Measurements from ENCODE around the gene MESP1.
"Not testable (repeated sequence)": the region's sequence is repeated elsewhere in the genome, so short reads cannot be mapped to it uniquely, and the experiment has no call there.

MESP1 gene, protein sequence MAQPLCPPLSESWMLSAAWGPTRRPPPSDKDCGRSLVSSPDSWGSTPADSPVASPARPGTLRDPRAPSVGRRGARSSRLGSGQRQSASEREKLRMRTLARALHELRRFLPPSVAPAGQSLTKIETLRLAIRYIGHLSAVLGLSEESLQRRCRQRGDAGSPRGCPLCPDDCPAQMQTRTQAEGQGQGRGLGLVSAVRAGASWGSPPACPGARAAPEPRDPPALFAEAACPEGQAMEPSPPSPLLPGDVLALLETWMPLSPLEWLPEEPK

DNA sequence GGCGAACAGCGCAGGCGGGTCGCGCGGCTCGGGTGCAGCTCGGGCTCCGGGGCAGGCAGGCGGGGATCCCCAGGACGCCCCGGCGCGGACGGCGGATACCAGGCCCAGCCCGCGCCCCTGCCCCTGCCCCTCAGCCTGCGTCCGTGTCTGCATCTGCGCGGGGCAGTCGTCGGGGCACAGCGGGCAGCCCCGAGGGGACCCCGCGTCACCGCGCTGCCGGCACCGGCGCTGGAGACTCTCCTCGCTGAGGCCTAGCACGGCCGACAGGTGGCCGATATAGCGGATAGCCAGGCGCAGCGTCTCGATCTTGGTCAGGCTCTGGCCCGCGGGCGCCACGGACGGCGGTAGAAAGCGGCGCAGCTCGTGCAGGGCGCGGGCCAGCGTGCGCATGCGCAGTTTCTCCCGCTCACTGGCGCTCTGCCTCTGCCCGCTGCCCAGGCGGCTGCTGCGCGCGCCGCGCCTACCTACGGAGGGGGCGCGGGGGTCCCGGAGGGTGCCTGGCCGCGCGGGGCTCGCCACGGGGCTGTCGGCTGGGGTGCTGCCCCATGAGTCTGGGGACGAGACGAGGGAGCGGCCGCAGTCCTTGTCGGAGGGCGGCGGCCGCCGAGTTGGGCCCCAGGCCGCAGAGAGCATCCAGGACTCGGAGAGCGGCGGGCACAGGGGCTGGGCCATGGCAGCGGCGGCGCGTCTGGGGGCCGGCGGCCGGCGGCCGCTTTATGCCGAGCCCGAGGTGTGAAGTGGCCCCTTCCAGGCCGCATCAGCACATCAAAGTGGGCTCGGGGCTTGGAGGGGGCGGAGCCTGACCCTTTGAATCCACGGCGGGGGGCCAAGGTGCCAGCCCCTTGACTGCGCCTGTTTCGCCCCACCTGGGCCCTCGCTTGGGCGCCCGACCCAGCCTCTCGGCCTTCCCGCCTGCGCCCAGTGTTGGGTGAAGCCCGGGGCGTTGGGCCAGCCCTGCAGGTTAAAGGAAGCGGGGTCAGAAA lies at the start of gene MESP1:
TSS of gene MESP1 (minus strand) at position 690 of the 983 bp plus-strand sequence. CDS start at position 672, 18 bp downstream.
- H3K27me3 ChIP-seq (replicated peaks; ENCODE audit: control insufficient read depth, insufficient read depth, low read length) = peaks cover 9% of the 10 kb centered on the region
- peaks cover 14% of the 10 kb centered on the region for H3K4me1 ChIP-seq (ENCODE audit: control insufficient read depth, insufficient read depth, low read length)
- DNase-seq (ENCODE audit: low read depth) = peak; percentile 96
- no peaks in the 10 kb centered on the region for H3K36me3 ChIP-seq (ENCODE audit: control insufficient read depth, insufficient read depth, low read length, severe bottlenecking)
- peak within 1 kb of the TSS; percentile 85 for H3K9ac ChIP-seq (ENCODE audit: low read length)
- H3K4me3 ChIP-seq (ENCODE audit: low read length) = peak within 1 kb of the TSS; percentile 82
- H3K9me3 ChIP-seq (ENCODE audit: control insufficient read depth, low read length) = no peaks in the 10 kb centered on the region

DNA sequence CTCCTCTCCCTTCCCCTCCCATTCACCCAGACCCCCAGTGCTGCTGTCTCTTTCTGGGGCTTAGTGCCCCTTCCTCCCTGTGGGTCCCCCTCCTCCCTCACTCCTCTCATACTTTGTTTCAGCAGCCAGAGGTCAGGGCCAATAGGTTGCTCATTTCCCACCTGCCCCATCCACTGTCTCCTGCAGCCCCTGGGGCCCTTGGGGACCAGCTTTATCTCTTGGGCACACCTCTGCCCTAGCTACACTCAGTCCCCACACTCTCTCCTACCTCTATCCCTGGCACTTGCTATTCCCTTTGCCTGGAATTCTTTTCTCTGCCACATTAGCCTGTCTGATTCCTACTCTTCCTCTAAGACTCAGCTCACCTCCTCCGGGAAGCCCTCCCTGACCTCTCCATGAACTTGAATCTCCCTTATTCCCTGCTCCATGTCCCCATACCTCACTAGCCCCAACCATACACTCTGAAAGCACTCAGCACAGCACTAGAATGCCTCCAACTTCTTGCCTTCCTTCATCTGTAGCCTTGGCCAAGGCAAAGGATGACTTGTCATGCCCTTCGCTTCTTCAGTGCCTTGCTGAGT lies 49.0 kb upstream of the MESP1 start:
- no peak overlapping the region for H3K9ac ChIP-seq (ENCODE audit: low read length)
- no peaks in the 10 kb centered on the region for H3K27me3 ChIP-seq (replicated peaks; ENCODE audit: control insufficient read depth, insufficient read depth, low read length)
- no peak for DNase-seq (ENCODE audit: low read depth)
- H3K9me3 ChIP-seq (ENCODE audit: control insufficient read depth, low read length) = no peaks in the 10 kb centered on the region
- no peak overlapping the region for H3K4me3 ChIP-seq (ENCODE audit: low read length)
- H3K4me1 ChIP-seq (ENCODE audit: control insufficient read depth, insufficient read depth, low read length) = peaks cover 10% of the 10 kb centered on the region
- H3K36me3 ChIP-seq (ENCODE audit: control insufficient read depth, insufficient read depth, low read length, severe bottlenecking) = peaks cover 96% of the 10 kb centered on the region

DNA sequence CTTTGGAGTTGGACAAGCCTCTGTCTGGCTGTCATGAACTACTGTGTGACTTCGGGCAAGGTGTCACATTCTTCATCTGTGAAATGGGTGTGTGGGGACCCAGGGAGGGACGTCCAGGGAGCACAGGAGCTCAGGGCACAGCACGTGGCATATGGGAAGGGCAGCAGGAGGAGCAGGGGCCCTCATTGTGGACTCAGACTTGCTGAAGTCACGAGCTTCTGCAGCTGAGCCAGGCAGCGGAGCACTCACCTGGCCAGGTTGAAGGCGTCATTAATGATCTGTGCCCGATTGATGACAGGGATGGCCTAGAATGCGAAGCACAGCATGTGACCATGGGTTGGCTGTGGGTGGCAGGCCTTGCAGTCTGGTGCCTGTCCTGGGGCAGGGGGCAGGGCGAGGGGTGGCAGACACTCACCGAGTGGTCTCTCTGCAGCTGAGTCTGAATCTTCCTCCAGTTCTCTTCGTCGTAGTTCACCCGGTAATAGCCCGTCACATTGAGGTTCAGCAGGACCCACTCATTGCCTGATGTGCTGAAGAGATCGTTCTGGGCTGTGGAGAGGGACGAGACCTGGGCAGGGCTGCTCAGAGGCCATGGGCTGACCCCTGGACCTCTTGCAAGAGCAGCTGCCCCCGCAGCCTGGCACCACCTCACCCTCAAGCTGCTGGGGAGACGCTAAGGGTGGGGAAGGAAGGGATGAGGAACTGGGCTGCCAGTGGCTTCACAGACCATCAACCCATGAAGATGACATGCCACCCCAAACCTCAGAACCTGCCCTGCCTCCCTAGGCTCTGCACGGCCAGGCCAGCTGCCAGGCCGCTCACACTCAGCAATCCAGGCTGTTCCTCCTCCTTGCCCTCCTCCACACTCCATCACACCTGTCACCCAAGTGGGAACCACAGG lies 48.2 kb upstream of the MESP1 start:
- peaks cover 93% of the 10 kb centered on the region for H3K36me3 ChIP-seq (ENCODE audit: control insufficient read depth, insufficient read depth, low read length, severe bottlenecking)
- H3K4me3 ChIP-seq (ENCODE audit: low read length) = no peak overlapping the region
- peaks cover 17% of the 10 kb centered on the region for H3K4me1 ChIP-seq (ENCODE audit: control insufficient read depth, insufficient read depth, low read length)
- H3K9me3 ChIP-seq (ENCODE audit: control insufficient read depth, low read length) = no peaks in the 10 kb centered on the region
- H3K27me3 ChIP-seq (replicated peaks; ENCODE audit: control insufficient read depth, insufficient read depth, low read length) = no peaks in the 10 kb centered on the region
- H3K9ac ChIP-seq (ENCODE audit: low read length) = no peak overlapping the region
- no peak for DNase-seq (ENCODE audit: low read depth)

DNA sequence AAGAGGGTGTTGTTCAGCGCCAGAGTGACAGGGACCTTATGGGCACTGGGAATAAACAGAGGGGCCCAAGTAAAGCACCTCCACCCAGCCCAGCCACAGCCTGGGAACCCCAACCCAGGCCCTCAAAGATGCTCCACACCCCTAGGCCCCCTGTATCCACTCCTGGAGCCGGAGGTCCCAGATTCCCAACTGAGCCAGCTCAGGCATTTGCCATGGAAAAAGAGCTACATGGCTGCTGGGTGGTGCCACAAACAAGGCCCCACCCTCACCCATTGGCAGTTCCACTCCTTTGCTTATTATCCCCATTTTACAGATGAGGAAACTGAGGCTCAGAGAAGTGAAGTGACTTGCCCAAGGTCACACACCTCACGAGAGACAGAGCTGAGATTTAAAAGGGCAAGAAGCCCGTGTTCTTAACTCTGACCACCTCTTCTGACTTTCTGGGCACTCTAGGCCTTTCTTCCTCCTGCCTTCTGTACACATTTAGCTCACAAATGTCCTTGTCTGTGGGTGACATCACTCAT lies 46.7 kb upstream of the MESP1 start:
- no peak for DNase-seq (ENCODE audit: low read depth)
- no peaks in the 10 kb centered on the region for H3K9me3 ChIP-seq (ENCODE audit: control insufficient read depth, low read length)
- H3K27me3 ChIP-seq (replicated peaks; ENCODE audit: control insufficient read depth, insufficient read depth, low read length) = no peaks in the 10 kb centered on the region
- H3K4me1 ChIP-seq (ENCODE audit: control insufficient read depth, insufficient read depth, low read length) = peaks cover 17% of the 10 kb centered on the region
- H3K4me3 ChIP-seq (ENCODE audit: low read length) = no peak overlapping the region
- H3K9ac ChIP-seq (ENCODE audit: low read length) = no peak overlapping the region
- peaks cover 91% of the 10 kb centered on the region for H3K36me3 ChIP-seq (ENCODE audit: control insufficient read depth, insufficient read depth, low read length, severe bottlenecking)

DNA sequence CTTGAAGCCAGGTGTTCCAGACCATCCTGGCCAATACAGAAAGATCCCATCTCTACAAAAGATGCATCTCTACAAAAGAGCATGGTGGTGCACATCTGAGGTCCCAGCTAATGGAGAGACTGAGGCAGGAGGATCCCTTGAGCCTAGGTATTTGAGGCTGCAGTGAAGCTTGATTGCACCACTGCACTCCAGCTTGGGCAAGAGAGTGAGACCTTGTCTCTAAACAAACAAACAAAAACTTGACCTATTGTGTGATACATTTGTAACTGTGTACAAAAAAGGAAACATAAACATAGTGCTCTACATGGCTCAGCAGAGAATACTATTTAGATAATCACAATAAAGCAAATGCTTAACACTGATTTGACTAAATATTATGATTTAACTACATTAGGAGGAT lies 44.9 kb upstream of the MESP1 start:
- H3K27me3 ChIP-seq (replicated peaks; ENCODE audit: control insufficient read depth, insufficient read depth, low read length) = no peaks in the 10 kb centered on the region
- peaks cover 17% of the 10 kb centered on the region for H3K4me1 ChIP-seq (ENCODE audit: control insufficient read depth, insufficient read depth, low read length)
- peaks cover 91% of the 10 kb centered on the region for H3K36me3 ChIP-seq (ENCODE audit: control insufficient read depth, insufficient read depth, low read length, severe bottlenecking)
- DNase-seq (ENCODE audit: low read depth) = no peak
- no peaks in the 10 kb centered on the region for H3K9me3 ChIP-seq (ENCODE audit: control insufficient read depth, low read length)
- H3K9ac ChIP-seq (ENCODE audit: low read length) = peak overlapping the region; percentile 51
- H3K4me3 ChIP-seq (ENCODE audit: low read length) = no peak overlapping the region

DNA sequence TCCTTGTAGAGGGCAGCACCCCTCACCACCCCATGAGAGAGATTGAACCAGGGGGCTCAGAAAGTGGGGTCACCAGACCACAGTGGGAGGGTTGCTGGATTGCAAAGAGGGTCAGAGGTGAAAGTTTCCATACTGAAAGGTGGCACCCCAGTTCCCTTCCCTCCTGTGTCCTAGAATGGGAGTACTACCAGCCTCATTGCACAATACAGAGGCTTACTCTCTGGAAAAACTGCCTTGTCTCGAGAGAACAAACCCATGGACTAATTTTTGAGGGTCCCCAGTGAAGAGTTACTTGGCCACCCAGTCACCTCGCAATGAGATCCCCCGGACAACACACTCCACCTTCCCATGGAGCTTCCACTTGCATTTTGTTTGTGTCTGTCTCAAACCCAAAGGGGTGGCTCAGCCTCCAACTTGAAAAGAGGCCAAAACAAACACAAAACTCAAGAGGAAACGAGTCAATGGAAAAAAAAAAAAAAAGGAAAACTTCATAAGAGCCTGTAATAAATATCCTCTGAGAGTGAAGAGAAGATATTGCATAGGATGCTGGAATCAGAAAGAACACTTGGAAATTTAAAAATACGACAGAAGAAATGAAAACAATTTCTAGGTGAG lies 43.7 kb upstream of the MESP1 start:
- Histone ChIP-seq H3K27me3 (replicated peaks; ENCODE audit: control insufficient read depth, insufficient read depth, low read length) (no peaks in the 10 kb centered on the region), H3K9ac (ENCODE audit: low read length) (peak overlapping the region; percentile 51), H3K36me3 (ENCODE audit: control insufficient read depth, insufficient read depth, low read length, severe bottlenecking) (peaks cover 91% of the 10 kb centered on the region), H3K4me3 (ENCODE audit: low read length) (peak overlapping the region; percentile 20), H3K4me1 (ENCODE audit: control insufficient read depth, insufficient read depth, low read length) (peaks cover 17% of the 10 kb centered on the region), H3K9me3 (ENCODE audit: control insufficient read depth, low read length) (no peaks in the 10 kb centered on the region)
- DNase-seq (ENCODE audit: low read depth) = peak; percentile 79

DNA sequence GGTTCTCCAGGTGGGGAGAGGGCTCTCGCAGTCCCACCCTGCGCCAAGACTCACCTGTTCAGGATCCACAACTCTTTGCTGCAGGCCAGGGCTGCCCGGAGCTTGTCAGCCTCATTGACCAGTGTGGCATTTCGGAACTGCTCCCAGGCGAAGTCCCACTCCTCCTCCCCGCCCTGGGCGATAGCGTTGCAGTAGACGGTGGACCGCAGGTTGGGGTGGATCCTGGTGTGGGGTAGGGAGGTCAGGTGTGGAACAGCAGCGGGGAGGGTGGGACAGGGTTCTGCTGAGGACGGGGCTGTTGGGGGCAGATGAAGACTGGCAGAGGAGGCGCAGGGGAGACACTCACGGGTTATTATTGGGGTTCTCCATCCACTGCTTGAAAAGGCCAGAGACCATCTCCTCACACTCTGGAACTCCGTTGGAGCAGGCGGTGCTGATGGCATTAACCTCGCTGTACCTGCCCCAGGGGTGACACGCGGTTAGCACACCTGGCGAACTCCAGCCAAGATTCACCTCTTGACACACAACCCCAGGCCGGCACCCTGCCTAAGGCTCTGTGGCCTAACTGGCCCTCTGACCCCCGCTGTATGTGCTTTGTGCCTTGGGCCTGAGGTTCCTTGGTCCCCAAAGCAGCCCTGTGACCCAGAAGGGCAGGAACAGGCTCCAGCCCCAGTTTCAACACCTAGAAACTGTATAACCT lies 41.2 kb upstream of the MESP1 start:
- Histone ChIP-seq H3K4me3 (ENCODE audit: low read length) (no peak overlapping the region), H3K4me1 (ENCODE audit: control insufficient read depth, insufficient read depth, low read length) (peaks cover 17% of the 10 kb centered on the region), H3K36me3 (ENCODE audit: control insufficient read depth, insufficient read depth, low read length, severe bottlenecking) (peaks cover 89% of the 10 kb centered on the region), H3K27me3 (replicated peaks; ENCODE audit: control insufficient read depth, insufficient read depth, low read length) (no peaks in the 10 kb centered on the region), H3K9ac (ENCODE audit: low read length) (no peak overlapping the region), H3K9me3 (ENCODE audit: control insufficient read depth, low read length) (peaks cover 7% of the 10 kb centered on the region)
- no peak for DNase-seq (ENCODE audit: low read depth)

DNA sequence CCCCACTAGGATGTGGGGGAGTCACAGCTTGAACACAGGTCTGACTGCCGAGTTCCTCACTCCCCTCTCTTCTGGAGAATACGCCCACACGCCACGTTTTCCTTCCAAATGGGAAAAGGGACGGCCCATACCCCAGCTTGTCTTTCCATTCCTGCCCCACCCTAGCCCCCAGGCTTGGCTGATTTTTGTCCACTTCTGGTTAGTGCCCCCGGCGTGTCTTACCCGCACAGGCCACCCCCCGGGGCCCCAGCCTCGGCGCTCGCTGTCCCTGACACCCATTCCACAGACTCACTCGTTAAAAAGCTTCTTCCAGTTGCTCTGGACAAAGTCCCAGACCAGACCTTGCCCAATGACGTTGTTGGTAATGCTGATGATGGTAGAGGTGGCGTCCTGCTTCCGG lies 39.6 kb upstream of the MESP1 start:
- no peak for DNase-seq (ENCODE audit: low read depth)
- Histone ChIP-seq H3K4me1 (ENCODE audit: control insufficient read depth, insufficient read depth, low read length) (peaks cover 18% of the 10 kb centered on the region), H3K4me3 (ENCODE audit: low read length) (no peak overlapping the region), H3K27me3 (replicated peaks; ENCODE audit: control insufficient read depth, insufficient read depth, low read length) (no peaks in the 10 kb centered on the region), H3K36me3 (ENCODE audit: control insufficient read depth, insufficient read depth, low read length, severe bottlenecking) (peaks cover 88% of the 10 kb centered on the region), H3K9ac (ENCODE audit: low read length) (no peak overlapping the region), H3K9me3 (ENCODE audit: control insufficient read depth, low read length) (peaks cover 7% of the 10 kb centered on the region)

DNA sequence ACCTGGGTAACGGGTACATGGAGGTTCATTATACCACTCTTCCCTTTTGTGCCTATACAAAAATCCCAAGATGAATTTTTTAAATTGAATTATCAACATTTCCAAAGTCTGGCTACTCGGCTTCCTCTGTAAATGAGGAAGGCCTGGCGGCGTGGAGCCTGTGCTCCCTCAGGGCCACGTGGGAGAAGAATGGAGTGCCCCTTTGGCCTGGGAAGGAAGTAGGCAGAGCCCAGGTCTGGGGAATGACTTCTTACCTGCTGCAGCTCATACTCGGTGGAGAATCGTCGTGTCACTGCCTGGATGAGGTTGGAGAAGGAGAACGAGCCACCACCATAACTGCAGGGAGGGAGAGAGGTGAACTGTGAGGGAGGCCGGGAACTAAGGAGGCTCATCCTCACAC lies 39.2 kb upstream of the MESP1 start:
- no peak for DNase-seq (ENCODE audit: low read depth)
- no peaks in the 10 kb centered on the region for H3K27me3 ChIP-seq (replicated peaks; ENCODE audit: control insufficient read depth, insufficient read depth, low read length)
- H3K36me3 ChIP-seq (ENCODE audit: control insufficient read depth, insufficient read depth, low read length, severe bottlenecking) = peaks cover 88% of the 10 kb centered on the region
- peaks cover 7% of the 10 kb centered on the region for H3K9me3 ChIP-seq (ENCODE audit: control insufficient read depth, low read length)
- H3K9ac ChIP-seq (ENCODE audit: low read length) = no peak overlapping the region
- H3K4me1 ChIP-seq (ENCODE audit: control insufficient read depth, insufficient read depth, low read length) = peaks cover 18% of the 10 kb centered on the region
- no peak overlapping the region for H3K4me3 ChIP-seq (ENCODE audit: low read length)

DNA sequence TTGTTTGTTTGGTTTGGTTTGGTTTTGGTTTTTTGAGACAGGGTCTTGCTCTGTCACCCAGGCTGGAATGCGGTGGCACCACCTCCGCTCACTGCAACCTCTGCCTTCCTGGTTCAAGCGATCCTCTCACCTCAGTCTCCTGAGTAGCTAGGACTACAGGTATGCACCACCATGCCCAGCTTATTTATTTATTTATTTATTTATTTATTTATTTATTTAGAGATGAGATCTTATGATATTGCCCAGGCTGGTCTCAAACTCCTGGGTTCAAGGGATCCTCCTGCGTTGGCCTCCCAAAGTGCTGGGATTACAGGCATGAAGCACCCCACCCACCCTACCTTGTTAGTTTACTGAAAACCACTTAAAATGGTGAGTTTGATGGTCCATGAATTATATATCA lies 37.5 kb upstream of the MESP1 start:
- H3K27me3 ChIP-seq (replicated peaks; ENCODE audit: control insufficient read depth, insufficient read depth, low read length); DNase-seq (ENCODE audit: low read depth); H3K9ac ChIP-seq (ENCODE audit: low read length); H3K4me3 ChIP-seq (ENCODE audit: low read length); H3K9me3 ChIP-seq (ENCODE audit: control insufficient read depth, low read length): not testable (repeated sequence)
- H3K4me1 ChIP-seq (ENCODE audit: control insufficient read depth, insufficient read depth, low read length) = peaks cover 20% of the 10 kb centered on the region
- peaks cover 87% of the 10 kb centered on the region for H3K36me3 ChIP-seq (ENCODE audit: control insufficient read depth, insufficient read depth, low read length, severe bottlenecking)
